ENCODE data around the gene SRGAP1. TPM values are rescaled to one million over a fixed set of nuclear protein-coding genes. Genes with fewer than 3 reads are reported as not detected.

The SRGAP1 gene
- total and polyA plus RNA-seq, 9 of the 15 experiments (the other 6 are each of a cell fraction or from before 2014, with no cell fraction given) = 0.01 to 0.13 (median 0.04) TPM; not detected in 3

DNA sequence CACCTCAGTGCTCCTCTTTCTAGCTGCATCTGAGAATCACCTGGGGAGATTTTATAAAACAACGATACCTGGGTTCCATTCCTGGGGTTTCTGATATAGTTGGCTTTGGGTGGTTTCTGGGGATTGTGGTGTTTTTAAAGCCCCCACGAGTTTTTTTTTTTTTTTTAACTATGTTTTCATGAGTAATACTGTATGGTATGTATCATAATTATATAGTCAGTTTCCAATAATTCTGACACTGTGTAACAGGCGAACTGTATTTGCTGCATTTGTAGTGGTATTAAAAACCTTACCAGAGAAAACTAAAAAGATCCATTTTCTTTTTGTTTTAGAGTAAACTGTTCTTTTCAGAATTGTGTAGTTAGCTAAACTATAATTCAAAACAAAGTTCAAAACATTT, 84.9 kb downstream of the SRGAP1 start:
- ChIA-PET POLR2A (interaction anchor here (0.6 kb wide), 1 partner anchor 53 kb away, joined by 3 read pairs; no protein-coding TSS in a partner anchor), CTCF (ENCODE audit: low intra/inter-chr PET ratio) (no interaction called here)
- no TSS peak for BruUV-seq (replicated peaks)
- ATAC-seq (no peak), FAIRE-seq (no peak), DNase-seq (ENCODE audit: extremely low read depth in 1 of 4, low spot score in 3 of 4) (no peak)
- Histone ChIP-seq H3K4me3 (no peak overlapping the region), H3K4me1 (replicated peaks in 1 of 2; ENCODE audit: control insufficient read depth in 2 of 2, insufficient read depth in 2 of 2, low read length in 2 of 2) (no peaks in the 10 kb centered on the region), H3K27me3 (ENCODE audit: control insufficient read depth in 2 of 2, insufficient read depth in 2 of 2, low read length in 2 of 2) (no peaks in the 10 kb centered on the region), H3K9ac (ENCODE audit: insufficient read depth in 1 of 2, low read depth in 2 of 2, low read length in 2 of 2) (no peak overlapping the region), H3K4me2 (ENCODE audit: insufficient read depth, low read length) (no peak overlapping the region), H2AFZ (ENCODE audit: low read depth, low read length) (no peak overlapping the region), H3K9me3 (replicated peaks; ENCODE audit: control insufficient read depth, insufficient read depth, low read depth, low read length) (no peaks in the 10 kb centered on the region), H3K36me3 (ENCODE audit: control insufficient read depth, insufficient read depth, low read length) (no peaks in the 10 kb centered on the region), H3K79me2 (ENCODE audit: control insufficient read depth, insufficient read depth, low read length) (no peaks in the 10 kb centered on the region), H3K27ac (ENCODE audit: extremely low read depth, low read depth, low read length) (no peak overlapping the region), H4K20me1 (replicated peaks; ENCODE audit: control insufficient read depth, insufficient read depth, low read length) (no peaks in the 10 kb centered on the region), H3K9me1 (ENCODE audit: control insufficient read depth, insufficient read depth, low read length) (no peaks in the 10 kb centered on the region)
- in situ Hi-C loops (cut with MboI) = no loop called here
- intact Hi-C loops (cut with micrococcal nuclease) = no loop called here
- 0% methylated on average over 3 of the region's 3 CpGs for WGBS (ENCODE audit: insufficient coverage, low coverage, missing lambda C conversion rate)
- TF ChIP-seq CTCF (IDR thresholded peaks at IDR 0.05 in 2 of 3, conservative IDR thresholded peaks at IDR 0.05 in 1 of 3; ENCODE audit: insufficient read depth in 2 of 3, low read depth in 1 of 3, low read length in 3 of 3) (no peak), ZNF436 (CRISPR knock-in tag; IDR thresholded peaks at IDR 0.05) (no peak), XRCC3 (IDR thresholded peaks at IDR 0.05) (no peak), WHSC1 (IDR thresholded peaks at IDR 0.05; ENCODE audit: low read length) (no peak), EHMT2 (IDR thresholded peaks at IDR 0.05) (no peak), GTF2B (IDR thresholded peaks at IDR 0.05; ENCODE audit: extremely low read depth, insufficient read length) (no peak), RBBP5 (IDR thresholded peaks at IDR 0.05; ENCODE audit: borderline replicate concordance, insufficient read depth, low read length, poor library complexity, severe bottlenecking) (no peak), DACH1 (IDR thresholded peaks at IDR 0.05; ENCODE audit: partially characterized antibody) (no peak), POLR2AphosphoS2 (IDR thresholded peaks at IDR 0.05; ENCODE audit: low read length) (no peak), ZNF766 (CRISPR knock-in tag; conservative IDR thresholded peaks at IDR 0.05) (no peak), ZBTB9 (CRISPR knock-in tag; IDR thresholded peaks at IDR 0.05) (no peak), FOXK2 (conservative IDR thresholded peaks at IDR 0.05 in 1 of 2, IDR thresholded peaks at IDR 0.05 in 1 of 2; ENCODE audit: low read depth in 2 of 2) (no peak), FOXA1 (IDR thresholded peaks at IDR 0.05; ENCODE audit: borderline replicate concordance) (no peak)
- TF ChIP-seq, protein P1, sequence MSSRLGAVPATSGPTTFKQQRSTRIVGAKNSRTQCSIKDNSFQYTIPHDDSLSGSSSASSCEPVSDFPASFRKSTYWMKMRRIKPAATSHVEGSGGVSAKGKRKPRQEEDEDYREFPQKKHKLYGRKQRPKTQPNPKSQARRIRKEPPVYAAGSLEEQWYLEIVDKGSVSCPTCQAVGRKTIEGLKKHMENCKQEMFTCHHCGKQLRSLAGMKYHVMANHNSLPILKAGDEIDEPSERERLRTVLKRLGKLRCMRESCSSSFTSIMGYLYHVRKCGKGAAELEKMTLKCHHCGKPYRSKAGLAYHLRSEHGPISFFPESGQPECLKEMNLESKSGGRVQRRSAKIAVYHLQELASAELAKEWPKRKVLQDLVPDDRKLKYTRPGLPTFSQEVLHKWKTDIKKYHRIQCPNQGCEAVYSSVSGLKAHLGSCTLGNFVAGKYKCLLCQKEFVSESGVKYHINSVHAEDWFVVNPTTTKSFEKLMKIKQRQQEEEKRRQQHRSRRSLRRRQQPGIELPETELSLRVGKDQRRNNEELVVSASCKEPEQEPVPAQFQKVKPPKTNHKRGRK (tag; IDR thresholded peaks at IDR 0.05) = no peak
- TF ChIP-seq, protein P2, sequence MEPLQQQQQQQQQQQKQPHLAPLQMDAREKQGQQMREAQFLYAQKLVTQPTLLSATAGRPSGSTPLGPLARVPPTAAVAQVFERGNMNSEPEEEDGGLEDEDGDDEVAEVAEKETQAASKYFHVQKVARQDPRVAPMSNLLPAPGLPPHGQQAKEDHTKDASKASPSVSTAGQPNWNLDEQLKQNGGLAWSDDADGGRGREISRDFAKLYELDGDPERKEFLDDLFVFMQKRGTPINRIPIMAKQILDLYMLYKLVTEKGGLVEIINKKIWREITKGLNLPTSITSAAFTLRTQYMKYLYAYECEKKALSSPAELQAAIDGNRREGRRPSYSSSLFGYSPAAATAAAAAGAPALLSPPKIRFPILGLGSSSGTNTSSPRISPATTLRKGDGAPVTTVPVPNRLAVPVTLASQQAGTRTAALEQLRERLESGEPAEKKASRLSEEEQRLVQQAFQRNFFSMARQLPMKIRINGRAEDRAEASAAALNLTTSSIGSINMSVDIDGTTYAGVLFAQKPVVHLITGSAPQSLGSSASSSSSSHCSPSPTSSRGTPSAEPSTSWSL (CRISPR knock-in tag; IDR thresholded peaks at IDR 0.05; ENCODE audit: borderline replicate concordance) = no peak

Measured in K562 (cell line).